HG02571 (cell line): Measurements from ENCODE around the gene IL4.
"Not testable (repeated sequence)": the region's sequence is repeated elsewhere in the genome, so short reads cannot be mapped to it uniquely, and the experiment has no call there.

Source experiments
- ATAC-seq: cut with Tn5 transposase; IDR thresholded peaks from one replicate; pipeline ENCODE4 v1.9.1; 2021; ENCODE audit warnings: mild to moderate bottlenecking, moderate library complexity; ENCODE audit not compliant: unreplicated experiment

Gene IL4

DNA sequence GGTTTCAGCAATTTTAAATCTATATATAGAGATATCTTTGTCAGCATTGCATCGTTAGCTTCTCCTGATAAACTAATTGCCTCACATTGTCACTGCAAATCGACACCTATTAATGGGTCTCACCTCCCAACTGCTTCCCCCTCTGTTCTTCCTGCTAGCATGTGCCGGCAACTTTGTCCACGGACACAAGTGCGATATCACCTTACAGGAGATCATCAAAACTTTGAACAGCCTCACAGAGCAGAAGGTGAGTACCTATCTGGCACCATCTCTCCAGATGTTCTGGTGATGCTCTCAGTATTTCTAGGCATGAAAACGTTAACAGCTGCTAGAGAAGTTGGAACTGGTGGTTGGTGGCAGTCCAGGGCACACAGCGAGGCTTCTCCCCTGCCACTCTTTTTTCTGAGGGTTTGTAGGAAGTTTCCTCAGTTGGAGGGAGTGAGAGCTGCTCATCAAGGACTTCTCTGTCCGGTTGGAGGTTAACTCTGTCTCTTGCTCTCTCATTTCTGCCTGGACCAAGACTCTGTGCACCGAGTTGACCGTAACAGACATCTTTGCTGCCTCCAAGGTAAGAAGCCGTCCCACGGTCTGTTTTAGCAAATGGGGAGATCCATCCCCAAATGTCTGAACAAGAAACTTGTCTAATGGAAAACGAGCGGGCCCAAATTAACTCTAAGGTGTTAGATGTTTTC lies at the start of gene IL4:
Gene IL4 (plus strand): TSS at position 51 of the 692 bp plus-strand sequence. CDS start 62 bp downstream, at position 113.
- no peak for ATAC-seq

DNA sequence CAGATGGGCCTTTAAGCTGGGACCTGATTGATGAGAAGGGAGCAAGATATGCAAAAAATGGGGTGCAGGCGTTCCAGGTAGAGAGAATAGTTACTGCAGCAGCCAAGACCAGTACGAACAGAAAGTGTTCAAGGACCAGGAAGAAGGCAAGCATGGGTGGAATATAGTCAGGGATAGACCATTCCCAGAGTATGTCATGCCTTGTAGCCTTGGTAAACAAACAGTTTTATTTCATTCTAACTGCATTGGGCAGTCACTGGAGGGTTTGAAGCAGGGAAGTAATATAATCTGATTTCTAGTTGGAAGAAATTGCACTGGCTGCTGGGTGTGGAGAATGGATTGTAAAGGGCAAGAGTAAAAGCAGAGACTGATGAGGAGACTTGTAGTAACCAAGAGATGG lies 46.3 kb upstream of the IL4 start:
- no peak for ATAC-seq

DNA sequence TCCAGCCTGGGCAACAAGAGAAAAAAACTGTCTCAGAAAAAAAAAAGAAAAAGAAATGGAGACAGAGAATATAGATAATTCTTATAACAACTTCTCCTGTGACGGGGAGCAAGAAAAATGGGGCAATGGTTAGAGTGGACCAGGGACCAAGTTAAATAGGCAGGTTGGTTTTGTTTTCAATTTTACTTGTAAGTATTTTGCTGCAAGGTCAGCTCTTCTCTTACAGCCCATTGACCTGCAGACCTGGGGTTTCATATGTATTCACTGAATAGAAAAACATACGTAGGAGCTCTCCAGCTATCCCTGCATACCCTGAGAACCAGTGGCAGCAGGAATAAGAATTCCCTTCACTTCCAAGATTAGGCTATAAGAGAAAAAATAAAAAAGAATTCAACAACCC lies 45.0 kb upstream of the IL4 start:
- ATAC-seq: no peak

DNA sequence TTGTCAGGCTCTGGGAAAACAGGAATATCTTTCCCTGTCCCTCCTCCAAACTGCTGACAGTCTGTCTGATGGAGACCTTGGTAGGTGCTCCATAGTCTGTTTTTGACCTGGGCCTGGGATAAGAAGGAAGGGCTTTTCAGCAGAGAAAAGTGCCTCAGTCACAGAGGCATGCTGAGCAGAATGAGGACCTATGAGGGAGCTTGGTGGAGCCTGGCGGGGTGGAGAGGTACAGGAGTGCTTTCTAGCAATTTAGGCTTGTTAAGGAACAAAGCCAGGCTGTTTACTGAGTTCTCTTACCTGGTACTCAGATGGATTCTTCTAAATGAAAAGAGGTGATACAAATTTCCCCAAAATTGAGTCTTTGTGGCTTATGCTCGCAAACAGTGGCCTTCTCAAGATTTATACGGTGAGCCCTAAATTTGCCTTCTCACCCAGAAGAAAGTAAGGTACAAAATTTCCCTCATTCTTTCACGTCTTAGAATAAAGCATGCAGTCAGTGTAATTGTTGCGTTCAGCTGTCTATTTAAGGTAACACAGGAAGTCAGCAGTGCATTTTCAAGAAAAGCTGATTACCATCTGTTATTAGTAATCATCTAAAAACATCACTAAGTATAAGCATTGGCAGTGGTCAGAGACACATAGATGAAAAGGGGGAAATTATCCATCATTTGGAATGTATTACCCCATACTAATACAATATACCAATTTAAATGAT lies 44.4 kb upstream of the IL4 start:
- no peak for ATAC-seq

DNA sequence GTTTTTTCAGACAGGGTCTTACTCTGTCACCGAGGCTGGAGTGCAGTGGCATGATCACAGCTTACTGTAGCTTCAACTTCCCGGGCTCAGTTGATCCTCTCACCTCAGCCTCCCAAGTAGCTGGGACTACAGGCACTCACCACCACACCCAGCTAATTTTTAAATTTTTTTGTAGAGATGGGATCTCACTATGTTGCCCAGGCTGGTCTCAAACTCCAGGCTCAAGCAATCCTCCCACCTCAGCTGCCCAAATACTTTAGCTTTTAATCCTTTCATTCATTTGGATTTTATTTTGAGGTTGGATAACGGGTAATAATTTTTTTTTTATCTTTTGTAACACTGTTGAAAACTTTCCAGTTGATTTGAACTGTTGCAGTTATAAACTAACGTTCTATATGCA lies 40.2 kb upstream of the IL4 start:
- not testable (repeated sequence) for ATAC-seq

DNA sequence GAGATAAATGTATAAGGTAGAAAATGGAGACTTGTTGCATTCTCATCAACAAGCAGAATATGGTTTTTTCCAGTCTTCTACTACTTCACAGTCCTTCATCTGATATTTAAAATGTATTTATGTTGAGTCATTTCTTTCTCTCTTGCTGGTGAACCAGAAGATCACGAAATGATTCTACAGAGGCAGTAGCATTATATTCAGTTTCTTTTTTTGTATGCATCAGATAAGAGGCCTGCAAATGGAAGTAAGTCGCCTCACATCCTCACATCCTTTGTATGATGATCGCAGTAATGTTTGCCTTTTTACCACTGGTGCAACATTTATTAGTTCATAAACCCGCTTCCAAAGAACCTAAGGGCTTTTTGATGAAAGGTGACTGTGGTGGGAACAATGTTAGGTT lies 37.9 kb upstream of the IL4 start:
- peak; percentile 37 for ATAC-seq

DNA sequence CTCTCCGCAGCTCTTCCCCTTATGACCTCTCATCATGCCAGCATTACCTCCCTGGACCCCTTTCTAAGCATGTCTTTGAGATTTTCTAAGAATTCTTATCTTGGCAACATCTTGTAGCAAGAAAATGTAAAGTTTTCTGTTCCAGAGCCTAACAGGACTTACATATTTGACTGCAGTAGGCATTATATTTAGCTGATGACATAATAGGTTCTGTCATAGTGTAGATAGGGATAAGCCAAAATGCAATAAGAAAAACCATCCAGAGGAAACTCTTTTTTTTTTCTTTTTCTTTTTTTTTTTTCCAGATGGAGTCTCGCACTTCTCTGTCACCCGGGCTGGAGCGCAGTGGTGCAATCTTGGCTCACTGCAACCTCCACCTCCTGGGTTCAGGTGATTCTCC lies 36.5 kb upstream of the IL4 start:
- no peak for ATAC-seq

DNA sequence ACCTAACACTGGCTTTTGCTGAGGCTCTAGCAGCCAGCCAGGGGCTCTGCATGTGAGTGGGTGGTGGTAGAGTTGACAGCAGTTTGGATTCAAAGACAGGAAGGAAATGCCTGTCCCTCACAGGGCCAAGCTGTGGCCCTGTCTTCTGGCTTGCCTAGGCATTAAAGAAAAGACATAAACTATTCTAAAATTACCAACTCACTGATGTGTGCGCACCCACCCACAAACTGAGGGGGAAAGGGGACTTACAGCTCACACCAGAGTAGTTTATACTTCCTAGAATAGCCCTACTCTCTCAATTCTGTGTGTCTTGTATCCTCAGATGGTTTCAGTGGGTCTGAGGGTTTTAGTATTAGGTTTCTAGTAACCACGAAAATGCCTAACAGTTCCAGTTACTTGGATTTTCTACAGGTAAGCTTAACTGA lies 34.1 kb upstream of the IL4 start:
- ATAC-seq: peak; percentile 51

DNA sequence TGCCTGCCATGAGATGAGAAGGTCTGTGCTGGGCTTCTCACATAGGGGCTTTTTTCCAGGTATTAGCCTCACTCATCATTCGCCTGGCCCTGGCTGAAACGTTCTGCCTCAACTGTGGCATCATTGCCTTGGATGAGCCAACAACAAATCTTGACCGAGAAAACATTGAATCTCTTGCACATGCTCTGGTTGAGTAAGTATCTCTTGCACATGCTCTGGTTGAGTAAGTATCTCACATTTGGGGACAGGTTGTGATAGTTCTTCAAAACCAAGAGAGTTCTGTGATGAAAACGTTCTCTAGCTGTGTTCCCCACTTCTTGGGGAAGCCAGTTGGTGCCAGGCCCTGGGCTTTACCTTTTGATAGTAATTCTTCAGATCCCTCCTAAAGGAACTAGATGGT lies 33.2 kb upstream of the IL4 start:
- ATAC-seq: no peak

DNA sequence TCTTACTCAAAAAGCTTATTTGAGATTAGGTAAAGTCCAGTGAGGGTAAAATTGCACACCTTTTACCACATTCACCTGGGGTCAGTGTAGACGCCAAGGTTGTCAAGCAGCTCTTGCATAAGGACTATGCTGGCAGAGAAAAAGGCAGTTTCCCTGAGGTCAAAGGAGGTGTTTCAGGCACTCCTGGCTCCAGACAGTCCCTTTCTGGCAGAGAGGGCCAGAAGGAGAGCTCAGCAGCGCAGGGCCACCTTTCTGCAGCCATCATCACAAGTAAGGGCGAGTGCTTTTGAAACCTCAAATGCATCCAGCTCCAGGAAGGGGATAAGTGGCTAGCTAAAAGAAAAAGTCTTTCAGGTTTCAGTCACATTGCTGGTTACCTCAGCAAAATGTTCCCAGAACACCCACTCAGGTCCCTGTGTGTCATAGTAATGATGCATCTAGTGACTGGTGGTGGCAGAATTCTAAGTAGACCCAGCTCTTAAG lies 32.5 kb upstream of the IL4 start:
- ATAC-seq: peak; percentile 50

DNA sequence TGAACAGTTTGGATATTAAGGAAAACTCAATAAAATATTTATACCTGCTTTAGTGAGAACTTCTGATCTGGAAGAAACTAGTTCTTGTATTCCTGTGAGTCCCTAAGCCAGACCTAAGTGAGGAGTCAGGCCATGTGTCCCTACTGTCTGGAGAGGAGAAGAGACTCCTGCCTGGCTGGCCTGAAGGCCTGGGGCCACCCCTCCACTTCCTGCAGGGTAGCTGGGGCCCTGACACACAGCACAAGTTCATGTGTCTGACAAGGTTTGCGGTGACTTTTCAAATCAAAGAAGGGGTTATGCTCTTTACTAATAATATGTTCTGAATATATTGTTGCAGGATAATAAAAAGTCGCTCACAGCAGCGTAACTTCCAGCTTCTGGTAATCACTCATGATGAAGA lies 31.9 kb upstream of the IL4 start:
- no peak for ATAC-seq

DNA sequence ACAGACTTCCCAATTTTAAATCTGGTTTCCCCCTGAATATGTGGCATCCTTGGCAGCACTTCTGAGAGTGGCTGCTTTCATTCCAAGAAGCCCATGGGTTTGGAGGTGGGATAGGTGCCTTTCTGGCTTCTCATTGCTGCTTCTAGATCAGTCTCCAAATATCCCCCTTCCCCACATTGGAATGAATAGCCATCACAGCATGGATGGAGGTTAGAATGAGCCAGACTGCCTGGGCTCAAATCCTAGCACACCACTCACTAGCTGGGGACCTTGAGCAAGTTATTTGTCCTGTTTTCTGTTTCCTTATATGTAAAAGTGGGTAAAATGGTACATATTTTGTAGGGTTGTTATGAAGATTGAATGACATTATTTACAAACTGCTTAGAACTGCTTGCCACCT lies 29.6 kb upstream of the IL4 start:
- no peak for ATAC-seq

DNA sequence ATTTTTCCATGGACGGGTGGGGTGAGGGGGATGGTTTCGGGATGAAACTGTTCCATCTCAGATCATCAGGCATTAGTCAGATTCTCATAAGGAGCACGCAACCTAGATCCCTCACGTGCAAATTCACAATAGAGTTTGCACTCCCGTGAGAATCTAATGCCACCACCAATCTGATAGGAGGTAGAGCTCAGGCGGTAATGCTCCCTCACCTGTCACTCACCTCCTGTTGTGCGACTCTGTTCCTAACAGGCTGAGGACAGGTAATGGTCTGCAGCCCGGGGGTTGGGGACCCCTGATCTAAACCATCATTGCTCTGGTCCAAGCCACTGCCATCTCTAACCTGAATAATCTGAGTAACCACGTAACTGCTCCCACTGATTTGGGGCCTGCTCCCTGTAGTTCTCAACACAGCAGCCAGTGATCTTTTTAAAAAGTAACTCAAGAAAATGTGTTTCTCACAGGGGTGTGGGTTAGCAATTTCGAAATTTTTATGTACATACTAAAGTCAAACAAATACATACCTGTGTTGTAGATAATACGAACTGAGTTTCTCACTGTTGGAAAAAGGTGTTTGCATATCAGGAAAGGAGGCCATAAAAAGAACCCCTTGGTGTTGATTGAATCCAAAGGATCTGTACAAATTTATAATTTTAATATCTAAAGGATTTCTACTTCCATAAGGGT lies 27.1 kb upstream of the IL4 start:
- no peak for ATAC-seq

DNA sequence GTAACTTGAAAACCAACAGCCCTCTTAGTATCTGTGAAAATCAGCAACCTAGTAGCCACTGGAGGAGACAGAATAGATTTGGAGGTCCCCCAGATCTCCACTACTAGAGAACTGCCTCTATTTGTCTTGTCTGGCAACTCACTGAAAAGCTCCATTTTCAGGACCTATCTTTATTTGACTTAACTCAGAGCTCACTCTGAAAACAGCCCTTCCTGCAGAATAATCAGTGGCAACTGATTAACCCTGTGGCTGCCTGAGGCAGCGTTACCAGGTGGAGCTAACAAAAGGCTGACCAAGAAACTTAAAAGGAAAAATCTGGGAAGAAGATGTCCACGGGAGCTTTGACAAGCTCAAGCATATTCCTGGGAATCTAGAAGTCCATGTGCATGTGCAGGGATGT lies 26.3 kb upstream of the IL4 start:
- ATAC-seq: no peak

DNA sequence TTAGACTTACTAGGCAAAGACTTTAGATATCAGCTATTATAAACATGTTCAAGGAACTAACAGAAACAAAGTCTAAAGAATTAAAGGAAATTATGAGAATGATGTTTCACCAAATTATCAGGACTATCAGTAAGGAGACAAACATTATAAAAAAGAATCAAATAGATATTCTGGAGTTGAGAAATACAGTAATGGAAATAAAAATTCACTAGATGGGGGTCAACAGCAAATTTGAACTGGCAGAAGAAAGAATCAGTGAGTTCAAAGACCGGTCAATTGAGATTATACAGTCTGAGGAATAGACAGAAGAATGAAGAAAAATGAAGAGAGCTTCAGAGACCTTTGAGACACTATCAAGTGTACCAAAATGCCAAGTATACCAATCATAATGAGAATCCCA lies 25.4 kb upstream of the IL4 start:
- ATAC-seq: no peak

DNA sequence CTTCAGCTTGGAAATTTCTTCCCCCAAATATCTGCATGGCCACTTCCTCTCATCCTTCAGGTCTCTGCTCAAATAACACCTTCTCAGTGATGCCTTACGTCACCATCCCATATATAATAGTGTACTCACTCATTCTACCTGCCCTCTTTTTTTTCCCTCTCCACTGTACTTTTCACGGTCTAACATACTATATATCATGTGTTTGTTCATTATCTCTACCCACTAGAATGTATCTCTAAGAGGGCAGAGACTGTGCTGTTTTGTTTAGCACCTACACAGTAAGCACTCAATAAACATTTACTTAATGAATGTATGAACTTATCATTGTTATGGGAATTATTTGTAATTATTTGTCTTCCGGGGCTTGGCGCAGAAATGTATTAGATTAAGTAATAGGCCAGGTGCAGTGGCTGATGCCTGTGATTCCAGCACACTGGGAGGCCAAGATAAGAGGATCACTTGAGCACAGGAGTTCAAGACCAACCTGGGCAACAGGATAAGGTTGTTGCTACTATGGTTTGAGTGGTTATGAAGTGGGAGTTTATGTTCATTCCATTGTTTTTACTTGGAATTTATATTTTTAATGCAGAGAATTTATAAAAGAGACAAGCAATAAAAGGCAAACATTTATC lies 21.8 kb upstream of the IL4 start:
- ATAC-seq: no peak

DNA sequence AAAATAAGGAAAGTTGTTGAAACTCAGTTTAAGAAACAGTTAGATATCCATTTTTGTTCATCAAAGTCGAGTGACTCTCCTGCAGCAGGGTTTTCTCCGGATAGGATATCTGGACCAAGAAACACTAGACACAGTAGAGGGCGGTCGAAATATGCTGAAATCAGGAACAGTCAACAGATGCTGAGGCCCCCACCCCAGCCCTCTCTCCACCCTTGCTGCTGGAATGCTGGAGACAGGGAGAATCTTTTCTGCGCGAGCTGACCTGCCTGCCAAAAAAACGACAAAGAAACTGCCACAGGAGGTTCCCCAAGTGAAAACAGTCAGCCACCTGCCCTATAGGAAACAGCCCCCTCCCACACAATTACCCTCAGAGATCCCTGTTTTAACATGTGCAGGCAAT lies 20.1 kb upstream of the IL4 start:
- no peak for ATAC-seq

DNA sequence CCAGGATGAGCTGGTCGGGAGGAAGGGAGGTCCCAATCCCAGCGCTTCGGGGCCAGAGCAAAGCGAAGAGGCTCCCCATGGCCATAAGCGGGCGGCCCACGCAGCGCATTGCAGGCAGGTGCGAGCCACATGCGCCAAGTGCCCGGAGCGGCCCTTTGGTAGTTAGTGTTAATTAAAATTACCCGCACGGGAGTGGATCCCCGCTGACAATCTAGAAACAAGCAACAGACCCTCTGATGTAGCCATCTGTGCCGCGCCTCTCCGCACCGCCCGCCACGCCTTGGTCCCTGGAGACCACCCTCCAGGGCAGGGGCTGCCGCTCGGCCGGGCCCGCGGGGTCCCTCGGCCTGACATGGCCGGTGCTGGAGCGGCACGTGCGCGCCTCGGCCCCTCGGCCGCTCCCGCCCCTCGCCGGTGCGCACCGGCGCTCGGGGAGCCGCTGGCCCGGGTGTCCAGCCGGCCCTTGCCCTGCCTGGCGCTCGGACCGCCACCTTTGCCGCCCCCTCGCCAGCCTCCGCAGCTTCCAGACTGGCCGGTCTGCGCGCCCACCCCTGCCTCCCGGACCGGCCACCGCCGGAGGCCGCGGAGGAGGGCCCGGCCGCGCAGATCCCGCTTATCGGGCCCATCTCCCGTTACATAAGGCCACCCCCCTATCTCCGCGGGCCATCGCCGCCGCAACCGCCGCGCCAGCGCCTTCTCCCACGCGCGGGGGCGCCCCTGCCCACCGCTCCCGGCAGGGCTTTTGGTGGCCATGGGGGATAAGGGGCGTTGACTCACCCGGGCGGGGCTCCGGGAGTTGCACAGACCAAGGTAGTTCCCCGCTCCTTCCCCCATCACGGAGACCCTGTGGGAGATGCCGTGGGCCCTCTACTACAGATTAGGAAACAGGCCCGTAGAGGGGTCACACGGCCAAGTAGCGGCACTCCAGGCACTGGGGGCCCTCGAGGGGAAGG lies 17.7 kb upstream of the IL4 start:
- no peak for ATAC-seq

DNA sequence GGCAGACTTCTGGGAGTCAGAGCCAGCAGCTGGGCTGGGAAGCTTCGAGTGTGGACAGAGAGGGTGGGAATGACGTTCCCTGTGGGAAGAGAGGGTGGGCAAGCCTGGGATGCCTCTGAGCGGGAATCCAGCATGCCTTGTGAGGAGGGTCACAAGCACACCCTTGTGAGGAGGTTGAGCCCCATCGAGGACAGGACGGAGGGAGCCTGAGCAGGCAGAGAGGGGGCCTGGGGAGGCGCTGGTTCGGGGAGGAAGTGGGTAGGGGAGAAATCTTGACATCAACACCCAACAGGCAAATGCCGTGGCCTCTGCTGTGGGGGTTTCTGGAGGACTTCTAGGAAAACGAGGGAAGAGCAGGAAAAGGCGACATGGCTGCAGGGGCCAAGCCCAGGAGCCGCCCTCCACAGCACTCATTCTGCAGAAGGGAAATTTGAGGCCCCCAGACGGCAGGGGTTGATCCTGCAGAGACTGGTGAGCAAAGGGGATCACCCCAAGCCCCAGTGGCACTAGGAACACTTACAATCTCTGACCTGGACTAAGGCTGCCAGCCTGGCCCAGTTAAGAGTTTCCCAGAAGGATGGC lies 16.9 kb upstream of the IL4 start:
- no peak for ATAC-seq
